SK-N-SH (cell line): ENCODE results near the gene CHST11.

Experiments
- CHD2 ChIP-seq: fragments of 150-350 bp; IDR thresholded peaks from 2 replicates; pipeline ENCODE4 v1.6.1; 2018; ENCODE audit warnings: low read length; ENCODE audit not compliant: partially characterized antibody
- CTCF ChIP-seq: fragments of 200-600 bp; sonication (generic); IDR thresholded peaks from 2 replicates; pipeline ENCODE4 v1.6.1; 2017; ENCODE audit warnings: antibody characterized with exemption, mild to moderate bottlenecking, moderate library complexity
- EP300 ChIP-seq, 2 experiments: IDR thresholded peaks; 2 replicates each; pipeline versions ENCODE4 v1.4.0 to v1.6.1; 2012; ENCODE audit warnings: borderline replicate concordance in 1 of 2, low read depth in 1 of 2, low read length in 1 of 2
- MAX ChIP-seq: IDR thresholded peaks from 2 replicates; pipeline ENCODE4 v1.4.0; 2012; ENCODE audit warnings: low read depth
- MXI1 ChIP-seq: IDR thresholded peaks from 2 replicates; pipeline ENCODE4 v1.6.1; 2012; ENCODE audit warnings: mild to moderate bottlenecking, low read depth, low read length, improper control_type of control experiment
- POLR2AphosphoS5 ChIP-seq: IDR thresholded peaks from 2 replicates; pipeline ENCODE4 v1.6.1; 2012; ENCODE audit warnings: low read depth, low read length
- RAD21 ChIP-seq: IDR thresholded peaks from 2 replicates; pipeline ENCODE4 v1.6.1; 2012; ENCODE audit warnings: mild to moderate bottlenecking, low read length
- RXRA ChIP-seq: IDR thresholded peaks from 2 replicates; pipeline ENCODE4 v1.4.0; 2012; ENCODE audit warnings: low read depth, mild to moderate bottlenecking, borderline replicate concordance
- SMC3 ChIP-seq: IDR thresholded peaks from 2 replicates; pipeline ENCODE4 v1.6.1; 2012; ENCODE audit warnings: low read depth, low read length, improper control_type of control experiment
- USF2 ChIP-seq: fragments of 150-350 bp; IDR thresholded peaks from 2 replicates; pipeline ENCODE4 v1.6.1; 2017; ENCODE audit warnings: antibody characterized with exemption, low read length, low read depth, borderline replicate concordance

GRCh38 chr12:104517880-104518279, 61.1 kb downstream of the CHST11 start:
- no peak for TF ChIP-seq USF2
- no peak for TF ChIP-seq SMC3
- no peak for TF ChIP-seq CTCF
- TF ChIP-seq POLR2AphosphoS5: no peak
- no peak for TF ChIP-seq RXRA
- no peak for TF ChIP-seq CHD2
- no peak for TF ChIP-seq MXI1
- no peak for TF ChIP-seq MAX
- no peak for TF ChIP-seq RAD21
- TF ChIP-seq EP300 (IDR thresholded peaks at IDR 0.05; ENCODE audit: borderline replicate concordance in 1 of 2, low read depth in 1 of 2, low read length in 1 of 2): no peak
